Skeletal muscle tissue (tissue), 4 donors: ENCODE measurements around the gene CTDNEP1. TPM values are rescaled to one million over a fixed set of nuclear protein-coding genes. Genes with fewer than 3 reads are reported as not detected.
"Not testable (repeated sequence)": the region's sequence is repeated elsewhere in the genome, so short reads cannot be mapped to it uniquely, and the experiment has no call there.

Experiments used
- H3K27ac ChIP-seq: one replicate; pipeline ENCODE4 v1.7.0; 2013; ENCODE audit warnings: mild to moderate bottlenecking, low read depth, low read length, inconsistent platforms
- H3K27me3 ChIP-seq, 3 donors: one replicate each; pipeline ENCODE4 v1.7.0; 2013; ENCODE audit warnings: low read length in 3 of 3; ENCODE audit not compliant: control insufficient read depth in 3 of 3, insufficient read depth in 3 of 3
- H3K36me3 ChIP-seq, 3 donors: one replicate each; pipeline ENCODE4 v1.7.0; 2013; ENCODE audit warnings: low read length in 3 of 3; ENCODE audit not compliant: control insufficient read depth in 3 of 3, insufficient read depth in 3 of 3
- H3K4me1 ChIP-seq, 3 donors: one replicate each; pipeline ENCODE4 v1.7.0; 2013; ENCODE audit warnings: low read length in 3 of 3, mild to moderate bottlenecking in 3 of 3; ENCODE audit not compliant: control insufficient read depth in 3 of 3, insufficient read depth in 3 of 3
- H3K4me3 ChIP-seq, 3 donors: one replicate each; pipeline ENCODE4 v1.7.0; 2013; ENCODE audit warnings: low read length in 3 of 3
- H3K9ac ChIP-seq, 3 donors: one replicate each; pipeline ENCODE4 v1.7.0; 2013; ENCODE audit warnings: low read length in 3 of 3, mild to moderate bottlenecking in 3 of 3, moderate library complexity in 2 of 3, low read depth in 1 of 3
- H3K9me3 ChIP-seq, 3 donors: one replicate each; pipeline ENCODE4 v1.7.0; 2013; ENCODE audit warnings: low read length in 3 of 3; ENCODE audit not compliant: control insufficient read depth in 3 of 3
- total RNA-seq: library from RNA; depleted of rRNA; stranded (reverse); fragments of >200 nt; gene quantifications from one replicate; pipeline ENCODE4 v1.2.3, GENCODE V29; 2014
- donor health status: Osteomylitis.

The CTDNEP1 gene
- total RNA-seq, 1 donor from 2014 or later, result 39.7 TPM

DNA sequence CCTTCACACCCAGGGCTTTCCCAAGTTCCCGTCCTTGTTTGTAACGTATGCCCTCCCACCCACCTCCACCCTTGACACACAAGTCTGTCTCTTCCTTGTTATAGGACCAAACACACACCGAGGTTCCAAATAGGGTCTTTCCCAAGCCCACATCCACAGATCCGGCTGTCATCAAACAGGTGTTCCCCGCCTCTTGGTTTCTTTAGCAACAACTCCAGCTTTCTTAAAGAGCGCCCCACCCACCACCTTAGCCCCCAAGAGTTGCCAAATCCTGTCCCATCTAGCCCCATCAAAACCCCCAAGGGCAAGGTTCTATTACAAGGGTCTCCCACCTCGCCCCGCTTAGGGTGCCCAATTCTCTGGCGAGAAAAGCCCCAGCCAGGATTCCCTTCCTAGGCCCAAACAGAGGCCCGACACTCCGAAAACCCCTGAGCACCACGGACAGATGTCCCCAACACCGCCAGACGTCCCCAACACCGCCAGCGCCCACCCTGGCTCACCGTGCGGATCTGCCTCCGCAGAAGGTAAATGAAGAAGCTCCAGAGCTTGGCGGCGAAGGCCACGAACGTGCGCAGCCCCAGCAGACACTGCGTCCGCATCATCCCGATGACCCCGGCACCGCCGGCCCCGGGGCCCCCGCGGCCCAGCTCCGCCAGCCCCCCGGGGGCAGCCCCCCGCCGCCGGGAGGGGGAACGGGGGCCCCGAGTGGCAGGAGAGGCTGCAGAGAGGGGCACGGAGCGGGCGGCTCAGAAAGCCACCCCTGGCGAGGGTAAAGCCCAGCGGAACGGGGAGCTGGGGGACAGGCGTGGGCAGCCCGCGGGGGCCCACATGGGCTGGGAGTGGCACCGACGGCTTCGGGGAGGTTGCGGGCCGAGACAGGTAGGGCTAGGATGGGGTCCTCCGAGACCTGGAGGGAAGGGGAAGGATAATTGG, 573 bp downstream of the CTDNEP1 start:
- peak overlapping the region; percentile 96 to 99 (median 98) for H3K9ac ChIP-seq
- H3K36me3 ChIP-seq, result peaks cover 21 to 30% (median 30%) of the 10 kb centered on the region in 3 donors
- peak overlapping the region; percentile 100 for H3K27ac ChIP-seq
- no peaks in the 10 kb centered on the region for H3K9me3 ChIP-seq
- H3K4me3 ChIP-seq, result peak overlapping the region; percentile 64 to 92 (median 85)
- H3K4me1 ChIP-seq, result peaks cover 39 to 47% (median 45%) of the 10 kb centered on the region in 3 donors
- no peaks in the 10 kb centered on the region for H3K27me3 ChIP-seq

DNA sequence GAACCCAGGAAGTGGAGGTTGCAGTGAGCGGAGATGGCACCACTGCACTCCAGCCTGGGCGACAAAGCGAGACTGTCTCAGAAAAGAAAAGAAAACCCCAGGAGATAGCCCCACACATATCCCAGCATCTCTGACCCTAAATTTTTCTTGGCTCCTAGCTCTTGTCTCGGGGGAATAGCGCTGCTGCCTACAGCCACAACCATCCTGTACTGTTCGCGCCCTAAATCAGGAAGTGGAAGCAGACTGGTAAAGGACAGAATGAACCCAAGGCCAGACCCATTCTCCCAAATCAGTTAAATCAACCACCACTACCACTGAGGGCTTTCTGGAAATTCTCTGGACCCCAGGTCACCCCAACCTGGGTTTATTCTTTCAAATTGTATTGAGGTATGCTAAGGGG, 1.7 kb downstream of the CTDNEP1 start:
- Histone ChIP-seq H3K27ac (peak overlapping the region; percentile 100), H3K36me3 (peaks cover 20 to 31% (median 30%) of the 10 kb centered on the region in 3 donors), H3K4me3 (peak overlapping the region; percentile 64 to 92 (median 76)), H3K4me1 (peaks cover 39 to 47% (median 45%) of the 10 kb centered on the region in 3 donors), H3K27me3 (no peaks in the 10 kb centered on the region), H3K9ac (peak overlapping the region; percentile 96 to 99 (median 98)), H3K9me3 (no peaks in the 10 kb centered on the region)

- peaks cover 22 to 30% (median 30%) of the 10 kb centered on the region in 3 donors for H3K36me3 ChIP-seq
- peak overlapping the region; percentile 45 to 92 (median 64) for H3K4me3 ChIP-seq
- no peaks in the 10 kb centered on the region for H3K9me3 ChIP-seq
- peak overlapping the region; percentile 60 to 98 (median 96) for H3K9ac ChIP-seq
- H3K27me3 ChIP-seq, result no peaks in the 10 kb centered on the region
- peaks cover 39 to 47% (median 45%) of the 10 kb centered on the region in 3 donors for H3K4me1 ChIP-seq
- peak overlapping the region; percentile 100 for H3K27ac ChIP-seq
These were observed 2.3 kb downstream of the CTDNEP1 start for GRCh38 chr17:7249214-7249613.

DNA sequence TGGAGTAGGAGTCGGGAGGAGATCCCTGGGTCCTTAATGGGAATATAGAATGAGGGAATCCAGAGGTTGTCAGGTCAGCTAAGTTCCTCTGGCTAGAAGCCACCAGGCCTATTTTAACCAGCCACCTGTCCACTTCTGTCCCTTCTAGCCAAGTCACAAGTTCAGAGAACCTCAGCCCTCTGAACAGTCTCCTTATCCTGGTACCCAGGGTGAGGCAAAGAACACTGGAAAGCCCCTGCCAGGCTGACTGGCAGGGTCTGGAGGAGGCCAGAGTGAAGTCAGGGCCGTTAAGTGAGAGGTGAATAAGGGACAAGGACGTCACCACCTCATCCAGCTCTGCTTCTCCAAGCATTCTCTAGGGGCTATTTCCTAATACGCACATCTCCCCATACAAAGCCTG, 2.7 kb downstream of the CTDNEP1 start:
- Histone ChIP-seq H3K4me3 (peak overlapping the region; percentile 45 to 92 (median 64)), H3K9ac (peak overlapping the region; percentile 60 to 98 (median 96)), H3K27ac (peak overlapping the region; percentile 100), H3K27me3 (no peaks in the 10 kb centered on the region), H3K36me3 (peaks cover 26 to 31% (median 30%) of the 10 kb centered on the region in 3 donors), H3K4me1 (peaks cover 41 to 51% (median 45%) of the 10 kb centered on the region in 3 donors), H3K9me3 (no peaks in the 10 kb centered on the region)

DNA sequence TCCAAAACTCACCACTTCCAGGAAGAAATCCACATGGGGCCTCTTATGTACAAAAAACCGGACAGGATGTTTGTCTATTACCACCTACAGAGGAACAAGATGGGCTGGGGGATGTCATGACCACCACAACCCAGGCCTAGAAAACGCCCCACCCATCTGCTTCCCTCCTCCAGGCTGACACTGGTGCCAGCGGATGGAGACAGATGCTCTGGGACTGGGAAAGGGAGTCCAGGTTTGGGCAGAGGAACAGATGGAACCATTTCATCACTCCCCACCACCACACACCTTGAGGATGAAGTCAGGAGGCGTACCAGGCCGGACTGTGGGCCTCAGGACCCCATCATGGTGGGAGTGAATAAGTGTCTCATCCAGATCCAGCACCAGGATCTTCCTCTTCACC, 4.8 kb downstream of the CTDNEP1 start:
- no peak overlapping the region for H3K4me3 ChIP-seq
- peaks cover 38 to 49% (median 41%) of the 10 kb centered on the region in 3 donors for H3K4me1 ChIP-seq
- no peaks in the 10 kb centered on the region for H3K27me3 ChIP-seq
- peaks cover 24 to 29% (median 26%) of the 10 kb centered on the region in 3 donors for H3K36me3 ChIP-seq
- H3K9ac ChIP-seq, result no peak overlapping the region
- H3K9me3 ChIP-seq, result no peaks in the 10 kb centered on the region
- peak overlapping the region; percentile 100 for H3K27ac ChIP-seq

DNA sequence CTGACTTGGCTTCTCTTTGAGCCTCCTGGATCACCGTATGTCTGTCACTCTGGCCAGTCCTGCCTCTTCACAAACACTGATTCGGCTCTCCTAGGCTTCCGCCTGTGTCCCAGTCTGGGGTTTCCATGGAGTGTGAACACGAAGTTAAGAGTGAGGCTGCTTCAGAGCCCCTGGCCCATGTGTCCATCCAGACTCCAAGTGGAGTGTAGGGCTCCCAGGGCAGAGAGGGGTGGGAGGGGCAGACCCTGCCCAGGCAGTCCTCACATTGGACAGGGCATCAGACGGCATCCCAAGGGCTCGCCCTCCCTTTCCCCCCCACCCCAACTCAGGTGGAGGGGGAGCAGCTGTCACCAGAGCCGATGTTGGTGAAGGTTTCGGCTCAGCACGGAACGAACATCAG, 7.7 kb downstream of the CTDNEP1 start:
- H3K4me3 ChIP-seq, H3K27me3 ChIP-seq, H3K9me3 ChIP-seq: not testable (repeated sequence)
- H3K27ac ChIP-seq, result peak overlapping the region; percentile 100
- H3K9ac ChIP-seq, result peak overlapping the region in 1 of 3 donors; percentile 99
- H3K4me1 ChIP-seq, result peaks cover 36 to 52% (median 39%) of the 10 kb centered on the region in 3 donors
- H3K36me3 ChIP-seq, result peaks cover 35 to 39% (median 38%) of the 10 kb centered on the region in 3 donors

DNA sequence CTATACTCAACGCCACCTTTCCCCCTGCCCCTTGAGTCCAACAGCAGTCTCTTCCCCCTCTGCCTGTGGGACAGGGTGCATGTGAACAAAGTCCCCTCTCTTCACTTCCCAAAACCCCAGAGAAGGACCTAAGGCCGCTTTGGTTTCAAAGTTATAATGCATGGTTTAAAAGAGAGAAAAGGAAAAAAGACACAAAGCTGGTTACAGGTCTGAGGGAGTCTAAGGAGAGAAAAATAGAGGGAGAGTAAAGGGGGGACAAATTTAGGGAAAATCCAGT, 8.1 kb downstream of the CTDNEP1 start:
- peak overlapping the region; percentile 100 for H3K27ac ChIP-seq
- peaks cover 33 to 49% (median 35%) of the 10 kb centered on the region in 3 donors for H3K4me1 ChIP-seq
- peak overlapping the region; percentile 98 to 99 (median 98) for H3K4me3 ChIP-seq
- no peaks in the 10 kb centered on the region for H3K27me3 ChIP-seq
- H3K9ac ChIP-seq, result peak overlapping the region; percentile 88 to 99 (median 98)
- H3K36me3 ChIP-seq, result peaks cover 35 to 39% (median 38%) of the 10 kb centered on the region in 3 donors
- no peaks in the 10 kb centered on the region for H3K9me3 ChIP-seq

DNA sequence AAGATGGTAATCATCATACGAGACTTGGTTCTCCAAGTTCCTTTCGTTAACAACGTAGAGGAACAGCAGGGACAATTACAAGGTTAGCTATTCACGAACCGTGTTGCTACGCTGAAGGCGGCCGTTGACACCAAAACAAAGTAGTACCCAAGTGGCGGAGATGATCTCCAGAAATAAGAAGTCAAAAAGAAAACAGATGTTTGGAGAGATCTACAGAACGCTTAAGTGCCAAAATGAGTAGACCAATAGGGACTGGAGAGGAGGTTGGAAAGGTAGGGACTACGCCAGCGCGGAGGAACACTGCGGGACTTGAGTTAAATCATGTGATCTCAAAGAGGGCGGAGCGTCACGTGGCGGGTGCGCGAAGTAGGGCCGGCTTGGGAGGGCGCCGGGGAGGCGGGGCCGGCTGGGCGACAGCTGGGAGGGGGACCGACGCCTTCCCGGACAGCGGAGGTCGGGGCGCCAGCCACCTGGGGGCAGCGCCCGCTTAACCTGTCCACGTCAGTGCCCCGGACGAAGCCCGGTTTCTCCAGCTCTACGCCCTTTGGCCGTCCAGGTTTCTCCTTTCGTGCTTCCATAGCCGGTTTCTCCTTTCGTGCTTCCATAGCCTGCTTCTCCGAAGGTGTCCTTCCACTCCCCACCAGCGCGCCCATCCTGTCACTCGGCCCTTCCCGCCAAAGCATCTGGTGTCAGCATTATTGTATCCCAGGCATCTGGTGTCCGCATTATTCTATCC, 8.6 kb downstream of the CTDNEP1 start:
- peak overlapping the region; percentile 95 to 99 (median 98) for H3K9ac ChIP-seq
- H3K4me3 ChIP-seq, result peak overlapping the region; percentile 98 to 99 (median 98)
- H3K4me1 ChIP-seq, result peaks cover 31 to 47% (median 34%) of the 10 kb centered on the region in 3 donors
- no peaks in the 10 kb centered on the region for H3K27me3 ChIP-seq
- peak overlapping the region; percentile 100 for H3K27ac ChIP-seq
- no peaks in the 10 kb centered on the region for H3K9me3 ChIP-seq
- H3K36me3 ChIP-seq, result peaks cover 35 to 39% (median 38%) of the 10 kb centered on the region in 3 donors

DNA sequence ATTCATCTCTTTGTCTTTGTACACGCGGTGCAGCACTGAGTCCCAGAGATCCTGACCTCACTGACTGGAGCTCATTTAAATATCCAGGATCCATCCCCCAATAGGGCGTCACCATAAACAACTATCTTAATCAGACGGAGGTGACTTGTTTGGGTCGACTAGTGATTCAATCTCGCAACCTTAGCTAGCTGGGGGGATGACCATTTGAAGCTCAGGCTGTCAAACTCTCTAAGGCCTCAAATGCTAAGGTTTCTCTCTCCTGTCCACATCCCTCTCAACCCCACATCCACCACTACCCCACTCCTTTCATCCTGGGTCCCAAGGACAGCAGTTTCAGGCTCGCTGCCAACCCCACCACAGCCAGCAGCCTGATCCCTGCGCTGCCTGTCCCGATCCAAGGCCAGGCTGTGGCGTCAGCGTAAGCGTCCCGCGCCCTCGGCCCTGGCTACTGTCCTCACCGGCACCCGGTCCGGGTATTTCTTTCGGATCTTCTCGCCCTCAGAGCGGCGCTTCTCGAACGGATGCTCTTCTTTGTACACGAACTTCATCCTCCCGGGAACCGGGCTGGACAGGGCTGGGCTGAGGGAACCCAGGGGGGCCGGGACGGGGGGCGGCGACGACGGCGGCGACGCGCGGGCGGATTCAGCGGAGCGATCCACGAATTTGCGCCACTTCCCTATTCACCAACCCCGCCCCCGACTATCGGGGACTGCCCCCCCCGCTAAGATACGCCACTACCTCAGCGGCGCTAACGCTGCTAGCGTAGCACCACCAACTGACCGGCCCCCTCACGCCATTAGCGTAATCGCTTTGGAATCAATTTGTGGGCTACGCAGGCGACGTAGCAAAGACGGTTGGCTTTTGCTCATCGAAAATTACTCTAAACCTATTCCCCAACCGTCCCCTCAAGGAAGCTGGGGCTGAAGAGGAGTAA, 9.5 kb downstream of the CTDNEP1 start, which contains the start of gene GABARAP:
Gene GABARAP, minus strand, starts transcription at position 667 of the 934 bp plus-strand sequence. Its CDS starts 119 bp downstream, at position 548.
- Histone ChIP-seq H3K36me3 (peaks cover 34 to 39% (median 37%) of the 10 kb centered on the region in 3 donors), H3K27ac (peak within 1 kb of the TSS; percentile 100)

More for the DNA sequence above, 9.5 kb downstream of the CTDNEP1 start, which contains the start of gene GABARAP:
- Histone ChIP-seq H3K9ac (peak within 1 kb of the TSS; percentile 98 to 99 (median 98)), H3K27me3 (no peaks in the 10 kb centered on the region), H3K4me3 (peak within 1 kb of the TSS; percentile 98 to 99 (median 98)), H3K4me1 (peaks cover 27 to 38% (median 31%) of the 10 kb centered on the region in 3 donors), H3K9me3 (no peaks in the 10 kb centered on the region)
